ENCODE measurements around the gene CCR7. TPM values are rescaled to one million over a fixed set of nuclear protein-coding genes. Genes with fewer than 3 reads are reported as not detected.
A peak's percentile ranks its signal among the peaks of the same experiment; 100 is the strongest.

The CCR7 gene
- total RNA-seq, 2 donors from 2014 or later: 0.72 to 1.9 TPM

DNA sequence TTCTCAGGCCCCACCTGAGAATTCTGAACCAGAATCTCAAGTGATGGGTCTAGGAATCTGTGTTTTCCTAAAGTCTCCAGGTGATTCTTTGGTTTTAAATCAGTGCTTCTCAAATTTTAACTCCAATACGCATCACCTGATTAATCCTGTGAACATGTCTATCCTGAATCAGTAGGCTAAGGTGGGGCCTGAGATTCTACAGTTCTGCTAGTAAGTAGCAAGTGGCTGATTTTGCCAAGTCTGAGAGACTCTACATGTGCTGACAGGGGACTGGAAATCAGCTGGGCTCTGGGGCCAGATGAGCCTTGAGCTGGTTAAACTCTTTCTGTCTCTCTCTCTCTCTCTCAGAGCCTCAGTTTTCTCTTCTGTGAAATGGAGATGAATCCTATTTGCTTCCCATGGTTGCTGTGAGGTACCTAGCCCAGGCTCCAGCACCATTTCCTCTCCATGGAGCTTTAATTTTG, 9.0 kb downstream of the CCR7 start:
- H3K36me3 ChIP-seq: no peaks in the 10 kb centered on the region
- H3K4me1 ChIP-seq: peaks cover 13% of the 10 kb centered on the region
- no peaks in the 10 kb centered on the region for H3K9me3 ChIP-seq
- DNase-seq: no peak
- no peak overlapping the region for H3K9ac ChIP-seq (ENCODE audit: low read depth in 2 of 2, low read length in 2 of 2)
- no peak overlapping the region for H3K27ac ChIP-seq
- intact Hi-C loops (cut with DNase I): no loop called here
- no peak overlapping the region for H3K4me3 ChIP-seq
- TF ChIP-seq, protein P1, sequence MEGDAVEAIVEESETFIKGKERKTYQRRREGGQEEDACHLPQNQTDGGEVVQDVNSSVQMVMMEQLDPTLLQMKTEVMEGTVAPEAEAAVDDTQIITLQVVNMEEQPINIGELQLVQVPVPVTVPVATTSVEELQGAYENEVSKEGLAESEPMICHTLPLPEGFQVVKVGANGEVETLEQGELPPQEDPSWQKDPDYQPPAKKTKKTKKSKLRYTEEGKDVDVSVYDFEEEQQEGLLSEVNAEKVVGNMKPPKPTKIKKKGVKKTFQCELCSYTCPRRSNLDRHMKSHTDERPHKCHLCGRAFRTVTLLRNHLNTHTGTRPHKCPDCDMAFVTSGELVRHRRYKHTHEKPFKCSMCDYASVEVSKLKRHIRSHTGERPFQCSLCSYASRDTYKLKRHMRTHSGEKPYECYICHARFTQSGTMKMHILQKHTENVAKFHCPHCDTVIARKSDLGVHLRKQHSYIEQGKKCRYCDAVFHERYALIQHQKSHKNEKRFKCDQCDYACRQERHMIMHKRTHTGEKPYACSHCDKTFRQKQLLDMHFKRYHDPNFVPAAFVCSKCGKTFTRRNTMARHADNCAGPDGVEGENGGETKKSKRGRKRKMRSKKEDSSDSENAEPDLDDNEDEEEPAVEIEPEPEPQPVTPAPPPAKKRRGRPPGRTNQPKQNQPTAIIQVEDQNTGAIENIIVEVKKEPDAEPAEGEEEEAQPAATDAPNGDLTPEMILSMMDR (IDR thresholded peaks at IDR 0.05): no peak
- H3K27me3 ChIP-seq: no peaks in the 10 kb centered on the region

DNA sequence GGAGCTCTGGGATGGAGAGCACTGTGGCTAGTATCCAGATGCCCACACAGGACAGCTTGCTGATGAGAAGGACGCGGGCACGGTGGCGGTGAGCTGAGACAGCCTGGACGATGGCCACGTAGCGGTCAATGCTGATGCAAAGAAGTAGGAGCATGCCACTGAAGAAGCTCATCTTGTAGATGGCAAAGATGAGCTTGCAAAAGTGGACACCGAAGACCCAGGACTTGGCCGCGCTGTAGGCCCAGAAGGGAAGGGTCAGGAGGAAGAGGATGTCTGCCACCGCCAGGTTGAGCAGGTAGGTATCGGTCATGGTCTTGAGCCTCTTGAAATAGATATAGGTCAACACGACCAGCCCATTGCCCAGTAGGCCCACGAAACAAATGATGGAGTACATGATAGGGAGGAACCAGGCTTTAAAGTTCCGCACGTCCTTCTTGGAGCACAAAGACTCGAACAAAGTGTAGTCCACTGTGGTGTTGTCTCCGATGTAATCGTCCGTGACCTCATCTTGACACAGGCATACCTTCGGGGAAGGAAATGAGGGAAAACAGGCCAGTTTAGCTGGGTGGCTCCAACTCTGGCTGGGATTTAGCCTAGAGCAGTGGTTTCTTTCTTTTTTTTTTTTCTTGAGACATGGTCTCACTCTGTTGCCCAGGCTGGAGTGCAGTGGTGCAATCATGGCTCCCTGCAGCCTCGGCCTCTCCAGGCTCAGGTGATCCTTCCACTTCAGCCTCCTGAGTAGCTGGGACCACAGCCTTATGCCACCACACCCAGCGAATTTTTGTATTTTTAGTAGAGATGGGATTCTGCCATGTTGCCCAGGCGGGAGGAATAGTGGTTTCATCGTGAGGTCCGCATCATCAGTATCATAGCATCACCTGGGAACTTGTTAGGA, 9.7 kb downstream of the CCR7 start:
- peaks cover 12% of the 10 kb centered on the region for H3K4me1 ChIP-seq
- no peak for DNase-seq
- H3K9me3 ChIP-seq: no peaks in the 10 kb centered on the region
- TF ChIP-seq, protein P1 (IDR thresholded peaks at IDR 0.05): no peak
- intact Hi-C loops (cut with DNase I): no loop called here
- no peaks in the 10 kb centered on the region for H3K36me3 ChIP-seq
- H3K27me3 ChIP-seq: no peaks in the 10 kb centered on the region
- no peak overlapping the region for H3K27ac ChIP-seq
- no peak overlapping the region for H3K4me3 ChIP-seq
- H3K9ac ChIP-seq (ENCODE audit: low read depth in 2 of 2, low read length in 2 of 2): no peak overlapping the region

DNA sequence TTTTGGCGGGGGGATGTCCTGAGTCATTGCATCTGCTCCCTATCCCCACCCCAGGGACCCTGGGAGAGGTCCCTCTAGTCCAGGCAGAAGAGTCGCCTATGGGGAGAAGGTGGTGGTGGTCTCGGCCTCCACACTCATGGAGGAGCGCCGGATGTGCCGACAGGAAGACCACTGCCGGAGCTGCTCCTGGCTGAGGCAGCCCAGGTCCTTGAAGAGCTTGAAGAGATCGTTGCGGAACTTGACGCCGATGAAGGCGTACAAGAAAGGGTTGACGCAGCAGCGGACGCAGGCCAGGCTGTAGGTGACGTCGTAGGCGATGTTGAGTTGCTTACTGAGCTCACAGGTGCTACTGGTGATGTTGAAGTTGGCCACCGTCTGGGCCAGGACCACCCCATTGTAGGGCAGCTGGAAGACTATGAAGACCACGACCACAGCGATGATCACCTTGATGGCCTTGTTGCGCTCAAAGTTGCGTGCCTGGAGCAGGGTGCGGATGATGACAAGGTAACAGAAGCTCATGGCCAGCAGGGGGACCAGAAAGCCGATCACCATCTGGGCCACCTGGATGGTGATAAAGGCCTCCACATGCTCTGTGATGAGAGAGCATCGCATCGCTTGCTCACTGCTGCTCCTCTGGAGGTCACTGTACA, 10.5 kb downstream of the CCR7 start:
- intact Hi-C loops (cut with DNase I): no loop called here
- TF ChIP-seq, protein P1 (IDR thresholded peaks at IDR 0.05): no peak
- Histone ChIP-seq H3K9ac (ENCODE audit: low read depth in 2 of 2, low read length in 2 of 2) (peak overlapping the region in 1 of 2 donors; percentile 13), H3K4me1 (peaks cover 4% of the 10 kb centered on the region), H3K36me3 (no peaks in the 10 kb centered on the region), H3K27me3 (no peaks in the 10 kb centered on the region), H3K9me3 (no peaks in the 10 kb centered on the region), H3K4me3 (no peak overlapping the region), H3K27ac (peak overlapping the region; percentile 77)
- no peak for DNase-seq

DNA sequence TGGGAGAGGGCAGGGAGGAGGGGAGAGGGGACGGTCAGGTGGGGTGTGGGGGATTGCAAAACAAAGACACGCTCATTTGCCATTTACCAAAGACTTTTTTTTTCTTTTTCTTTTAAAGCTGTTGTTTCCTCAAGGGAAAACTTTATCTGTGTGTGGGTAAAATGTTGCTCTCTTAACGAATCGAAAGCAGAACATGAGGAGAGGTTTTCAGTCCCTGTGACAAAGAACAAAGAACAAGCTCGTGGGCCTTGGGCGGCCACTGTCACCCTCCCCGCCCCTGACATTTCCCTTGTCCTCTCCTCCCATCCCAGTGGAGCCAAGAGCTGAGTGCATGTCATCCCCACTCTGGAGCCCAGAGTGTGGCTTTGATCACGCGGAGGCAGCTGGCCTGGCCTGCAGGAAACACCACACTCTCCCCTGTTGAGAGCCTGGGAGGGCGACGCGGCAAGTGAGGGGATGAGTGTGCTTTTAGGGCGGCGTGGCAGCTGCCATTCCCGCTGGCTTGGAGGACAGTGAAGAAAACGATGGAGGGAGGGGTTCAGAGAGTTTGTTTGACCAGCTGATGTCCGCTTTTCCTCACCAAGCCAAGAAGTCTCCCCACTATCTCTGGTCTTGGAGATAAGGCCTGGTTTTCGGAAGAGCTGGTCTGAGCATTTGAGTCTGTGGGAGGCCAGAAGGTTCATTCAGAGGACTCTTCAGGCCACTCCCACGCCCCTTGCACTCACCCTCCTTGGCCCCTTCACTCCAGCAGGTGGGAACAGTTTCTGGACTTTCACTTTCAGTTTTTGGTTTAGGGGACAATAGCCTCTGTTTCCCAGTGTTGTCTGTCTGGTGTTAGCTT, 11.4 kb downstream of the CCR7 start:
- H3K4me1 ChIP-seq: peaks cover 4% of the 10 kb centered on the region
- no peak overlapping the region for H3K4me3 ChIP-seq
- H3K27ac ChIP-seq: peak overlapping the region; percentile 77
- H3K9me3 ChIP-seq: no peaks in the 10 kb centered on the region
- DNase-seq: peak; percentile 33
- peak overlapping the region; percentile 13 to 19 for H3K9ac ChIP-seq (ENCODE audit: low read depth in 2 of 2, low read length in 2 of 2)
- TF ChIP-seq, protein P1 (IDR thresholded peaks at IDR 0.05): no peak
- no peaks in the 10 kb centered on the region for H3K36me3 ChIP-seq
- intact Hi-C loops (cut with DNase I): no loop called here
- H3K27me3 ChIP-seq: no peaks in the 10 kb centered on the region

Data from colonic mucosa (tissue), 4 donors.